ENCODE data around the gene RMI2.

RMI2 gene

GRCh38 chr16:11399261-11399831, 54.1 kb downstream of the RMI2 start:
- no peak for DNase-seq (ENCODE audit: low read depth in 2 of 2)

DNA sequence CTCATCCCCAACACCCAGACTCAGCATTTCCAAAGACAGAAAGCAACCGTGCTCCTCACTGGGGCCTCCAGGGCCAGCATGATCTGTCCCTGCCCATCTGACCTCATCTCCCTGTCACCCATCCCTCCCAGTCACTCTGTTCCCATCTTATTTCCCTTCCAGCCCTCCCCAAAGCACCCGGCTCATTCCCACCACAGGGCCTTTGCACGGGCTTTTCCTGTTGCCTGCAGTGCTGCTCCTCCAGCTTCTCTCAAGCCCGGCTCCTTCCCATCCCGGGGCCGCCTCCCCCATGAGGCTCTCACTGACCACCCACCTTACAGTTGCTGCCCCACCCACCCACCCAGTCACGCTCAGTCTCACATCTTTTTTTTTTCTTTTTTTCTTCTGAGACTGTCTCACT, 54.8 kb downstream of the RMI2 start:
- DNase-seq (ENCODE audit: low read depth in 2 of 2): no peak

Measured in stimulated activated CD8-positive, alpha-beta memory T cell treated with anti-CD3 and anti-CD28 coated beads, Interleukin-15, amount 100 ng/mL, for 48 hours (primary cell).